ENCODE results near the gene GCK.
A peak's percentile ranks its signal among the peaks of the same experiment; 100 is the strongest.
"Not testable (repeated sequence)": the region's sequence is repeated elsewhere in the genome, so short reads cannot be mapped to it uniquely, and the experiment has no call there.

The GCK gene

GRCh38 chr7:44176486-44176885 lies 12.8 kb downstream of the GCK start:
- DNase-seq: no peak

- DNase-seq: no peak
These were observed 13.5 kb downstream of the GCK start for GRCh38 chr7:44175730-44176129.

GRCh38 chr7:44174694-44174948 lies 14.6 kb downstream of the GCK start:
- not testable (repeated sequence) for DNase-seq

- no peak for DNase-seq
These were observed 15.1 kb downstream of the GCK start for GRCh38 chr7:44173911-44174693.

GRCh38 chr7:44172803-44173424 lies 16.3 kb downstream of the GCK start:
- no peak for DNase-seq

GRCh38 chr7:44172352-44172751 lies 16.9 kb downstream of the GCK start:
- no peak for DNase-seq

GRCh38 chr7:44171901-44172300 lies 17.3 kb downstream of the GCK start:
- not testable (repeated sequence) for DNase-seq

GRCh38 chr7:44167920-44168319 lies 21.3 kb downstream of the GCK start:
- DNase-seq: peak; percentile 14 to 30

- no peak for DNase-seq
These were observed 25.6 kb downstream of the GCK start for GRCh38 chr7:44163591-44163990.

GRCh38 chr7:44162785-44163395 lies 26.3 kb downstream of the GCK start:
- no peak for DNase-seq

- DNase-seq: no peak
These were observed 27.1 kb downstream of the GCK start for GRCh38 chr7:44162179-44162578.

GRCh38 chr7:44161371-44161770 lies 27.9 kb downstream of the GCK start:
- no peak for DNase-seq

- no peak for DNase-seq
These were observed 29.2 kb downstream of the GCK start for GRCh38 chr7:44159824-44160630.

GRCh38 chr7:44158873-44159631 lies 30.2 kb downstream of the GCK start:
- DNase-seq: no peak

GRCh38 chr7:44158096-44158872 lies 31.0 kb downstream of the GCK start:
- no peak for DNase-seq

- DNase-seq: no peak
These were observed 31.8 kb downstream of the GCK start for GRCh38 chr7:44157116-44158080.

GRCh38 chr7:44156453-44157010 lies 32.7 kb downstream of the GCK start:
- DNase-seq: no peak

- DNase-seq: no peak
These were observed 33.8 kb downstream of the GCK start for GRCh38 chr7:44155191-44156185.

GRCh38 chr7:44154703-44155102 lies 34.5 kb downstream of the GCK start:
- no peak for DNase-seq

Data from AML-193 (cell line).